Thoracic aorta (tissue), 2 donors: ENCODE data around the gene TTC14. TPM values are rescaled to one million over a fixed set of nuclear protein-coding genes. Genes with fewer than 3 reads are reported as not detected.

ENCODE experiments used
- ATAC-seq: fragments of 150-250 bp; one replicate; pipeline ENCODE4 v1.8.0; 2017; ENCODE audit warnings: low read depth; ENCODE audit not compliant: insufficient number of reproducible peaks, low FRiP score
- DNase-seq: peaks from one replicate; pipeline ENCODE4 v3.0.0-alpha.2; 2020; ENCODE audit warnings: low spot score
- H3K27ac ChIP-seq, 2 donors: fragments of 200-600 bp; sonication (generic); 1 replicate in 1 of 2; 2 replicates in 1 of 2; pipeline ENCODE4 v1.5.1; 2016; ENCODE audit warnings: mild to moderate bottlenecking in 2 of 2, moderate library complexity in 2 of 2
- H3K27me3 ChIP-seq: fragments of 200-600 bp; sonication (generic); replicated peaks from 2 replicates; pipeline ENCODE4 v1.6.0; 2016; ENCODE audit warnings: mild to moderate bottlenecking; ENCODE audit not compliant: insufficient read depth
- H3K36me3 ChIP-seq: fragments of 200-600 bp; sonication (generic); one replicate; pipeline ENCODE4 v1.5.1; 2016
- H3K4me1 ChIP-seq, 2 donors: fragments of 200-600 bp; sonication (generic); 1 replicate in 1 of 2; 2 replicates in 1 of 2; pipeline versions ENCODE4 v1.5.1 to v1.6.0; 2016; ENCODE audit warnings: low read depth in 2 of 2, mild to moderate bottlenecking in 1 of 2; ENCODE audit not compliant: control insufficient read depth in 1 of 2
- H3K4me3 ChIP-seq: fragments of 200-600 bp; sonication (generic); 2 replicates; pipeline ENCODE4 v1.5.1; 2016; ENCODE audit warnings: mild to moderate bottlenecking
- H3K9me3 ChIP-seq: fragments of 200-600 bp; sonication (generic); 2 replicates; pipeline ENCODE4 v1.5.1; 2016
- CTCF ChIP-seq: fragments of 200-600 bp; sonication (generic); IDR thresholded peaks from one replicate; pipeline ENCODE4 v1.5.1; 2019; ENCODE audit warnings: antibody characterized with exemption
- total RNA-seq, 2 donors: library from RNA; depleted of rRNA; stranded (reverse); fragments of >200 nt; gene quantifications; one replicate each; pipeline versions ENCODE4 v1.1.0 to v1.2.3, GENCODE V29; 2016

The TTC14 gene
- total RNA-seq, 2 donors from 2014 or later, result 43.1 to 79.7 TPM

GRCh38 chr3:180630371-180630770, 28.4 kb downstream of the TTC14 start:
- no peak for TF ChIP-seq CTCF
- Histone ChIP-seq H3K4me1 (no peaks in the 10 kb centered on the region), H3K4me3 (no peak overlapping the region), H3K27me3 (no peaks in the 10 kb centered on the region), H3K9me3 (no peaks in the 10 kb centered on the region), H3K36me3 (no peaks in the 10 kb centered on the region), H3K27ac (no peak overlapping the region)
- DNase-seq, result no peak
- ATAC-seq, result no peak

- no peak for ATAC-seq
Measured at GRCh38 chr3:180631317-180631716, 29.4 kb downstream of the TTC14 start.

GRCh38 chr3:180633722-180634121, 31.8 kb downstream of the TTC14 start:
- H3K27me3 ChIP-seq, result no peaks in the 10 kb centered on the region
- H3K4me3 ChIP-seq, result no peak overlapping the region
- DNase-seq (no peak), ATAC-seq (no peak)
- no peaks in the 10 kb centered on the region for H3K9me3 ChIP-seq
- H3K27ac ChIP-seq, result no peak overlapping the region
- H3K4me1 ChIP-seq, result no peaks in the 10 kb centered on the region
- no peak for TF ChIP-seq CTCF
- no peaks in the 10 kb centered on the region for H3K36me3 ChIP-seq

More at GRCh38 chr3:180631317-180631716, 29.4 kb downstream of the TTC14 start:
- no peaks in the 10 kb centered on the region for H3K27me3 ChIP-seq
- no peak for TF ChIP-seq CTCF
- H3K4me3 ChIP-seq, result no peak overlapping the region
- H3K27ac ChIP-seq, result no peak overlapping the region
- no peak for DNase-seq
- no peaks in the 10 kb centered on the region for H3K36me3 ChIP-seq
- H3K9me3 ChIP-seq, result no peaks in the 10 kb centered on the region
- no peaks in the 10 kb centered on the region for H3K4me1 ChIP-seq

- ATAC-seq (no peak), DNase-seq (no peak)
- no peak for TF ChIP-seq CTCF
Measured at GRCh38 chr3:180640987-180641386, 39.0 kb downstream of the TTC14 start.

GRCh38 chr3:180646187-180646790, 44.3 kb downstream of the TTC14 start:
- Histone ChIP-seq H3K36me3 (no peaks in the 10 kb centered on the region), H3K27ac (no peak overlapping the region), H3K4me1 (no peaks in the 10 kb centered on the region), H3K9me3 (no peaks in the 10 kb centered on the region), H3K27me3 (no peaks in the 10 kb centered on the region), H3K4me3 (no peak overlapping the region)
- TF ChIP-seq CTCF, result no peak
- ATAC-seq, result no peak
- DNase-seq, result no peak

More at GRCh38 chr3:180640987-180641386, 39.0 kb downstream of the TTC14 start:
- no peak overlapping the region for H3K4me3 ChIP-seq
- no peaks in the 10 kb centered on the region for H3K36me3 ChIP-seq
- H3K4me1 ChIP-seq, result no peaks in the 10 kb centered on the region
- no peaks in the 10 kb centered on the region for H3K27me3 ChIP-seq
- H3K9me3 ChIP-seq, result no peaks in the 10 kb centered on the region
- H3K27ac ChIP-seq, result no peak overlapping the region
